Stimulated activated CD4-positive, alpha-beta T cell treated with anti-CD3 and anti-CD28 coated beads, TNF-alpha, amount 100 ng/mL, for 4 hours (primary cell): ENCODE results near the gene RRAS.

Source experiments
- DNase-seq, 3 experiments: peaks; one replicate each; pipeline ENCODE4 v3.0.0-alpha.2; 2020; ENCODE audit warnings: low read depth in 3 of 3

The RRAS gene

GRCh38 chr19:49640113-49640898 lies at the start of gene RRAS:
Gene RRAS (minus strand): TSS chr19:49640143. CDS start chr19:49640098, 45 bp downstream.
- peak; percentile 99 to 100 (median 99) for DNase-seq

DNA sequence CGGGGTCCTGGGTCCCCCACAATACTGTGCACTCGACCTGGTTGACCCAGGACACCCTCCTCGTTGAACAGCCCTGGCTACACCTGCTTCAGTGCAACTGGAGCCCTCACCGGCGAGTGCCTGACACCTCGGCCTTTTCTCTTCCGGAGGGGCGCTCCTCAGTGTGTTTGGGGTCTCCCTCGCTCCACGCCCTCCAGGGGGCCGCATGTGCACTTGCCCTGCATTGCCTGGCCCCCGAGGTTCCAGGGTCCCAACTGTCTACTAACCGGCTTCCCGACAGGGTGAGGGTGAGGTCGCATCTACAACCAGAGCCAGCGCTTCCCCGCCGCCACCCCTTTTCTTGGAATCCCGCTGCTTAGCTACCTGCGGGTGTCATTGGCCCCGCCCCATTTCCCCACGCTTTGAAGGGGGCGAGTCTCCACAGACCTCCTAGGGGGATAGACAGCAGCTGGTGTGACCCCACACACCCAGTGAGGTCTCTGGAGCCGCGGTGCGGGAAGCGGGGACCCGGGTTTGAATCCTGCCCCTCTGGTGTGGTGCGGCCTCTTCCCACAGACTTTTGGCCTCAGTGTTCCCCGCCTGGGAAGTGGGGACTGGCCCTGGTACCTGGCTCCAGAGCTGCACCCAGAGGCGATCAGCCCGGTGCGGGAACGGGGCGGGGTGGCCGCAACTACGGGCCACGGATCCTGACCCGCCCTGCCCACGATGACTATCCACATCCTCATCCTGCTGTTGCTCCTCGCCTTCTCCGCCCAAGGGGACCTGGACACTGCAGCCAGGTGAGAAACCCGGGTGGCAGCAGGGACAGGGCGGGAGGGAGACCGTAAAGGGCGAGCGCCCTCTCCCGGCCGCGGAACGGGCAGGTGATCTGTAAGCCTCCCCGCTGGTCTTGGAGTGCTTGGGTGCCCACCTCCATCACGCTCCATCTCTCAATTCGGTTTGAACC lies 49.5 kb upstream of the RRAS start, which contains the start of gene ADM5:
Gene ADM5, plus strand, starts transcription at position 462 of the 946 bp plus-strand sequence. Its CDS starts 244 bp downstream, at position 706.
- DNase-seq: peak in 1 of 3 experiments; percentile 27

DNA sequence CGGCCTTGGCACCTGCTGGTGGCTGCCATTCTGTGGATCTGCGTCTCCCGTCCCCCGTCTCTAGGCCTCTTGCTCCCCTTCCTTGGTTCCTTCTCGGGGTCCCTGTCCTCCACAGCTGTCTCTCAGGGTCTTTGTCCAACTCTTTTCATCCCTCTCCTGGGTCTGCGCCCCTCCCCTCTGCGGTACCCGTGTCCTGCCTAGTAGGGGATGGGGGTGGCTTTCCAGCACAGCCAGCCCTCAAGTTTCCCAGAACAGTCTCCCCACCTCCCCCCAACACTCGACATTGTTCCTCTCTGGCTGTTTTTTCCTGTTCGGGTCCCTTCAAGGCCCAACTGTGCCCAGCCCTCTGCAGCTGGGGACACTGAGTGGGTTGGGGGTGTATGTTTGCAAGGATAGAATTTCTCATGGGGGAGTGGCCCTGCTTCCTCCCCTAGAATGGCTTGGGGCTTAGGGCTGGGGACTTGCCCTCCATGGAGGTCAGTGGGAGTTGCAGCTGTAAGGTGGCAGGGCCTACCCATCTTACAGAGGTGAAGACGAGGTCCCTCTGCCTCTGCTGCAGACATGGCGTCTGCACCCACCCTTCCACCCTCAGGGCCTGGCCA lies 48.7 kb upstream of the RRAS start:
- DNase-seq: no peak

- no peak for DNase-seq
Observed at GRCh38 chr19:49687566-49688316, 47.8 kb upstream of the RRAS start.

DNA sequence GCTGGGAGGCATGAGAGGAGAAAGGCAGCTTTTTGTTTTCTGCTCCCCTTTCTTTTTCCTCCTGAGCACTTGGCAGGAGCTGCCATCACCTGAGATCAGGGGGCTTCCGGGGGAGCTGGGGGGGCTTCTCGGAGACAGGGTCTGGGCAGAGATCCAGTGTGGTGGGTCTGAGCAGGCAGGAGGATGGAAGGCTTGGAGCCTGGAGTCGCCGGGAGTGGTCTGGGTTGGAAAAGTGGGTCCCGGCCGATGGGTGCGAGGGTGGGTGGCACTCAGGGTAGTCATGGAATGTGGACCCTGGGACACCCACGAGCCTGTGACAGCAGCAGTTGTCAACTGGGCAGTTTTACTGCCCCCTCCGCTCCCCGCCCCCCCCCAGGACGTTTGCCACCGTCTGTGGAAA lies 47.2 kb upstream of the RRAS start:
- no peak for DNase-seq

- DNase-seq: no peak
Observed at GRCh38 chr19:49686503-49687088, 46.7 kb upstream of the RRAS start.

DNA sequence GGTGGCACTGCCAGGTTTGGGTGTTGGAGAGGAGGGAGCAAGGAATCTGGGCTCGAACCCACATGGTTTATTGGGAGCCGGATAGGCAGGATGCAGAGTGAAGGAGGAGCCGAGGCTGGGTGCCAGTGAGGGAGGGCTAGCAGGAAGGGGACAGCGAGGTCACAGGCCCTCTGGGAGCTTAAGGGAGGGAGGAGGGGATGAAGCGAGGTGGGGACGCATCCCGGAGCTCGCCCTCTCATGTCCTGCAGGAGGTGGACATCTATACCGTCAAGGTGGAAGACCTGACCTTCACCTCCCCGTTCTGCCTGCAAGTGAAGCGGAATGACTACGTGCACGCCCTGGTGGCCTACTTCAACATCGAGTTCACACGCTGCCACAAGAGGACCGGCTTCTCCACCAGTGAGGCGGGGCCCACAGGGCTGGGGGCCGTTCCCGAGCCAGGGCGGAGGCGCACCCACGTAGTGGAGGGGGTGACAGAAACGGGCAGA lies 45.9 kb upstream of the RRAS start:
- no peak for DNase-seq

DNA sequence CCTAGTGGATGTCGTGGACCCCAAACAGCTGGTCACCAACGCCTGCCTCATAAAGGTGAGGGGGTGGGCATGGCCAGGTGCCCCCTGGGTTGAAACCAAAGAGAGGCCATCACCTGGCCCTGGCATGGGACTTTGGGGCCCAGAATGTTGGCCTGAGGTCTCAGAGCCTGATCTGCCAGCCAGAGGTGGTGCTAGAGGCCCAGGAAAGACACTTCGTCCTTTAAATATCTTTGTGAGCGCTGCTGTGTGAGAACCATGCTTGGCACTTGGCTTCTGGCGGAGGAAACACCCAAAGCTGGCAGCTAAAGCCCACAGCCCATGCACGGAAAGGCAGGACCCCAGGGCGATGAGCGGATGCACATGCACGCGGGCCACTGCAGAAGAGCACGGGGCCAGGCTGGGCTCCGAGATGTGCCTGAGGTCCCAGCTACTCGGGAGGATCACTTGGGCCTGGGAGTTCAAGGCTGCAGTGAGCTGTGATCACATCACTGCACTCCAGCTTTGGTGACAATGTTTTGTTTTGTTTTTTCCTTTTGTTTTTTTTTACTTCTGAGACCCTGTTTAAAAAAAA lies 45.1 kb upstream of the RRAS start:
- DNase-seq: no peak

DNA sequence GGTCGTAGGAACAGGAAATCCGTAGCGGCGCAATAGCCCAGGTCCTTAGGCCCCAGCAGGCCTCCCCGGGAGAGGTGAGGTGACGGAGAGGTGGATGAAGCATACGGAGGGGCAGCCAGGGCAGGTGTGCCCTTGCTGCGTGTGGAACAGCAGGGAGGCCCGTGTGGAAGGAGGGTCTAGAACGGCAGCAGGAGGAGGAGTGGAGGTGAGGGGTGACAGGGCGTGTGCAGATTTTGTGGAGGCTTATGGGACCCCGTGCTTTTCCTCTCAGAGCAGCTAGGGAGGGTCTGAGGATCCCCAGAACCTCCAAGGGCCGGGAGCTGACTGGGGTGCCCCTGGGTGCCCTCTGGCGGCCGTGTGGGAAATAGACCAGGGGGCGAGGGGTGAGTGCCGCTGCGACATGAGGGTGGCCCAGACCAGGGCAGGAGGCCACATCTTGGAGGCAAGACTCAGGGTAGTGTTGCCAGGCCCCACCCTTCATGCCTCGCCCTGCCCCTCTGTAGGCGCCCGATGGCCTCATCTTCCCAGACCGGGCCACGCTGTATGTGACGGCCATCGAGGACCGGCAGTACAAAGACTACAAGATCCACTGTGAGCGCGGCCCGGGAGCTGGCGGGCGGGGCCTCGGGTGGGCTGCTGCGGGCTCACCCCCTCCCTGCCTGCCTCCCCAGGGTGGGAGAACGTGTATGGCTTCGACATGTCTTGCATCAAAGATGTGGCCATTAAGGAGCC lies 44.5 kb upstream of the RRAS start:
- DNase-seq: no peak

DNA sequence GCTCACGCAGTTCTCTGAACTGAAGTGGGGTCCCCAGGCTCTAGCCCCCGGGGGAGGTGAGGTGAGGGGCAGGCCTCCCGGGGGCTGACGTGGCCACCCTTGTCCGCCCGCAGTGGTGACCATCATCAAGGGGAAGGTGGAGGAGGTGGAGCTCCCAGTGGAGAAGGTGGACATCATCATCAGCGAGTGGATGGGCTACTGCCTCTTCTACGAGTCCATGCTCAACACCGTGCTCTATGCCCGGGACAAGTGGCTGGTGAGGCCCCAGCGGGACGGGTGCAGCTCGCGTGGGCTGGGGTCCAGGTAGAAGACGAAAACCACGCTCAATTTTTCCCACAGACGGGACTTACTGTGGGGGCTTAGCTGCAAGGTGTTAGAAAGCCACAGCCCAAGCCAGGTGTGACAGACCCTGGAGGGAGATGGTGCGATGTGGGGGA lies 43.9 kb upstream of the RRAS start:
- no peak for DNase-seq

GRCh38 chr19:49682274-49682673 lies 42.3 kb upstream of the RRAS start:
- DNase-seq: no peak

- no peak for DNase-seq
Observed at GRCh38 chr19:49681830-49682229, 41.9 kb upstream of the RRAS start.

DNA sequence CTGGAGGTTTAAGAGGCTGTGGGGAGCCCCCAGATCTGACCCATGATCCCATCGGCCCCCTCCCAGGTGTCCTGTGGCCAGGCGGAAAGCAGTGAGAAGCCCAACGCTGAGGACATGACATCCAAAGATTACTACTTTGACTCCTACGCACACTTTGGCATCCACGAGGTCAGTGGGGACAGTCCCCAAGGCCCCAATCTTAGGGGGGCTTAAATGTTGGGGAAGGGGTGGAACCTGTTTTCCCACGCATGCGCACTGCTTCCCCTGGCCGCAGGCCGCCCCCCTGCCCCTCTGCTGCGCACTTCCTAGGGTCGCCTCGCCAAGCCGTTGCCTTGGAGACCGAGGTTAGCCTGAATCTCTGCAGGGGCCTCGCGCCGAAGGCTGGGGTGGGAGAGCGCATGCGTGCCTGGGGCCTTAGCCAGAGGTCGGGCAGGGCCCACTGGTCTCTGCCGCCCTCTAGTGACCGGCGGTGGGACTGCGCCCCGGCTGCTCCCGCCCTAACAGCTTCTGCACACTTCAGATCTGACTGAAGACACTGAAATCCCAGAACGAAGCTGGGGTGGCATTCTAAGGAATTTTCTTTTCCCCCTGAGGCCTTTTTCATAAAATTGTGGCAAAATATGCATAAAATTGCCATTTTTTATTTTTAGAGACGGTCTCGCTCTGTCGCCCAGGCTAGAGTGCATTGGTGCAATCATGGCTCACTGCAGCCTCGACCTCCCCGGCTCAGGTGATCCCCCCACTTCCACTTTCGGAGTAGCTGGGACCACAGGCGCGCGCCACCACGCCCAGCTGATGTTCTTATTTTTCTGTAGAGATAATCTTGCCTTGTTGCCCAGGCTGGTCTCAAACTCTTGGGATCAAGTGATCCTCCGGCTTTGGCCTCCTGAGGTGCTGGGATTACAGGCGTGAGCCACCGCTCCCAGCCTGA lies 40.7 kb upstream of the RRAS start:
- DNase-seq: peak; percentile 87 to 95 (median 88)

DNA sequence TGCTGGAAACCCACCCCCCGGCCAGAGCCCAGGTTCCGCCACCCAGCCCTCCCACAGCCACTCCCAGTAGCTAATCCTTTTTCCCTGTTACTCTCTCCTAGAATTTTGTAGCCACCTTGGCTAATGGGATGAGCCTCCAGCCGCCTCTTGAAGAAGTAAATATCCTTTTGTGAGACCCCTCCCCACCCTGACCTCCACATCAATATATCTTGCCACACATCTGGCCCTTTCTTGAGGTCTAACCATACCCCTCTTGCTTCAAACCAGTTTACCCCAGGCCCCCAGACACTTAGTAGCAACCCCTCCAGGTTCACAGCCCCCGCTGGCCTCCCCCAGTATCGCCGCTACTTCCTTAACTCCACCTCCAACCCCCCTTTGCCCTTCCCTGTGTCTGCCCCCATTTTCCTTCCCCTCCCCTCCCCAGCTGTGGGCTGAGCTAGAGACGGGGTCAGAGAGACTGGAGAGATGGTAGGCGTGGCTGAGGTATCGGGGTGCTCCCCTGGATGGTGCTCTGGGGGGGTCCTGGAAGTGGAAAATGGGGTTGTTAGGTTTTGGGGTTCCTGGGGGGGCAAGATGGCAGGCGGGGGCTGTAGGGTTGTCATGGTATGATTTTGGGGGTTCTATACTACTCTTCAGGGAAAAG lies 39.9 kb upstream of the RRAS start:
- no peak for DNase-seq

DNA sequence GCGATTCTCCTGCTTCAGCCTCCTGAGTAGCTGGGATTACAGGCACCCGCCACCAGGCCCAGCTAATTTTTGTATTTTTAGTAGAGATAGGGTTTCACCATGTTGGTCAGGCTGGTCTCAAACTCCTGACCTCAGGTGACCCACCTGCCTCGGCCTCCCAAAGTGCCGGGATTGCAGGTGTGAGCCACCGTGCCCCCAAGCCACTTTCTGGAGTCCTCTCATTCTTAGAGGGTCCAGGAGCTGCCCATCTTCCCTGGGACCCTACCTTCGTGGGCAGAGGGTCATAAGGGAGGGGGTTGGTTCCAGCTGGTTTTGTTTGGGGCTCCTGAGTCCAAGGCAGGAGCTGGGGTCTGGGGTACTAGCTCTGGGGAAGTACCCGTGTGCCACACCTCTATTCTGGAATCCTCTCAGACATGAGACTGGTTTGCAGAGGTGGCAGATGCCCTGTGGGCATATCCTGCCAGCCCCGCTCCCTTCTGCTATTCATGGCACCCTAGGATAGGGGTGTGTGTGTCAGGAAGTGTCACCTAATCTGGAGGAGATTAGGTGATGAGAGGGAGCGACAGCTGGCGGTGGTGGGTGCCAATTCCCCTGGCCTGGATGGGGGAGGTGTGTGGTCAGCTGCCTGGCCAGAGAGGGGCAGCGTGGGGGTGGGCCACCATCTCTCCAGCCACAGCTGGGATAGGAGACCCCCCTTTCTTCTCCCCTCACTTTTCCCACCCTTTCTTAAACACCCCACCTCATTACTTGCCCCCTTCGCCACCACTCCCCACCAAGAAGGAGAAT lies 39.2 kb upstream of the RRAS start:
- no peak for DNase-seq

GRCh38 chr19:49677901-49678674 lies 38.1 kb upstream of the RRAS start:
- DNase-seq: peak in 2 of 3 experiments; percentile 70 to 72
